IPS-15b (cell line): ENCODE results near the gene SIT1.

Experiments used
- H3K27me3 ChIP-seq: one replicate; pipeline ENCODE4 v1.6.1; 2013; ENCODE audit warnings: low read length; ENCODE audit not compliant: control insufficient read depth, insufficient read depth
- H3K36me3 ChIP-seq: one replicate; pipeline ENCODE4 v1.6.1; 2013; ENCODE audit warnings: low read length; ENCODE audit not compliant: control insufficient read depth, insufficient read depth
- H3K4me1 ChIP-seq: one replicate; pipeline ENCODE4 v1.6.1; 2013; ENCODE audit warnings: mild to moderate bottlenecking, low read length; ENCODE audit not compliant: control insufficient read depth, insufficient read depth
- H3K4me3 ChIP-seq: one replicate; pipeline ENCODE4 v1.5.1; 2013; ENCODE audit warnings: low read depth, low read length
- H3K9ac ChIP-seq: one replicate; pipeline ENCODE4 v1.6.1; 2013; ENCODE audit warnings: low read depth, mild to moderate bottlenecking, low read length
- H3K9me3 ChIP-seq: one replicate; pipeline ENCODE4 v1.6.1; 2013; ENCODE audit warnings: mild to moderate bottlenecking, low read length; ENCODE audit not compliant: control insufficient read depth, insufficient read depth

Gene SIT1

DNA sequence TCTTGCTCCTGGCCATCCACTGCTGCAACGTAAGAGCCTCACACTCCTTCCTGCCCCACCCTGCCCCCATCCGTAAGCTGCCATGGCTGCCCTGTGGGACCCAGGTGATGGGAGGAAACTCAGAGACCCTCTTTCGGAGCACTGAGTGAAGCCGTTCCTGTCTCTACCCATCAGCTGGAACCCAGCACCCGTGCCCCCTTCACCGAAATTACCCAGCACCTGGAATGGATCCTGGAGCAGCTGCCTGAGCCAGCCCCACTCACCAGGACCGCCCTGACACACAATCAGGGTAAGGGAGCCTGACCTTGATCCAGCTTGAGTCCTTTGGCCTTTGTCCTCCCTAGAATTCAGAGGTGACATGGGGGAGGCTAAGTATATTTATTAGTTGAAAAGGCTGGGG, 42.5 kb downstream of the SIT1 start:
- H3K27me3 ChIP-seq: peaks cover 6% of the 10 kb centered on the region
- H3K36me3 ChIP-seq: peaks cover 13% of the 10 kb centered on the region
- no peaks in the 10 kb centered on the region for H3K9me3 ChIP-seq
- H3K4me3 ChIP-seq: no peak overlapping the region
- H3K9ac ChIP-seq: no peak overlapping the region
- H3K4me1 ChIP-seq: peaks cover 2% of the 10 kb centered on the region

DNA sequence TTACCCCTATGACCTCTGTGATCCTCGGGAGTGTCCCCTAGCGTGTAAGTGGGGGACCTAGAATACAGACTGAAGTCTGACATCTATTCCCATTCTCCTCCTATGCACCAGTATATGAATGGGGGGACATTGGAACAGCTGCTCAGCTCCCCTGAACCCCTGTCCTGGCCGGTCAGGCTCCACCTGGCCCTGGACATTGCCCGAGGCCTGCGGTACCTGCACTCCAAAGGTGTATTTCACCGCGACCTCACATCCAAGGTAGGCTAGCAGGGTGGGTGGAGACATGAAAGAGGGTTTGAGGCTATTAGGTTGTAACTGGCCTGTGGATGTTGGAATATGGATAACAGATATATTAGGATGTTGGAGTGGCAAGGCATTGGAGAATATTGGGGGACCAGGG, 44.0 kb downstream of the SIT1 start:
- peaks cover 13% of the 10 kb centered on the region for H3K36me3 ChIP-seq
- H3K4me1 ChIP-seq: peaks cover 2% of the 10 kb centered on the region
- H3K27me3 ChIP-seq: peaks cover 6% of the 10 kb centered on the region
- no peak overlapping the region for H3K9ac ChIP-seq
- no peaks in the 10 kb centered on the region for H3K9me3 ChIP-seq
- no peak overlapping the region for H3K4me3 ChIP-seq

DNA sequence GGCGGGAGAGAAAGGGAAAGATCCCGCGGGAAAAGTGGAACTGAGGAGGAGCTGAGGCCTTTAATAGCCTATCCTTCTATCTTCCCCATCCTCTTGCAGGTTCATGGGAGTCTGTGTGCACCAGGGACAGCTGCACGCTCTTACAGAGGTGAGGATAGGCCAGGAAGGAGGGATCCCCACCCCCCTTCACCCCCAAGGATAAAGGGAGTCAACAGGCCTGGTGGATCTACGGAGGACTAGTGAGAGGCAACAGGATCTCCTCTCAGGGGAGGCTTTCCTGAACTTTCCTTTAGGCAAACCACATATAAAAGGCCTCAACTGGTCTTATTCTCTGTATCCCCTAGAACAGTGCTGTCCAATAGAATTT, 44.6 kb downstream of the SIT1 start:
- peaks cover 6% of the 10 kb centered on the region for H3K27me3 ChIP-seq
- no peak overlapping the region for H3K9ac ChIP-seq
- peaks cover 2% of the 10 kb centered on the region for H3K4me1 ChIP-seq
- peaks cover 13% of the 10 kb centered on the region for H3K36me3 ChIP-seq
- H3K9me3 ChIP-seq: no peaks in the 10 kb centered on the region
- H3K4me3 ChIP-seq: peak overlapping the region; percentile 79

DNA sequence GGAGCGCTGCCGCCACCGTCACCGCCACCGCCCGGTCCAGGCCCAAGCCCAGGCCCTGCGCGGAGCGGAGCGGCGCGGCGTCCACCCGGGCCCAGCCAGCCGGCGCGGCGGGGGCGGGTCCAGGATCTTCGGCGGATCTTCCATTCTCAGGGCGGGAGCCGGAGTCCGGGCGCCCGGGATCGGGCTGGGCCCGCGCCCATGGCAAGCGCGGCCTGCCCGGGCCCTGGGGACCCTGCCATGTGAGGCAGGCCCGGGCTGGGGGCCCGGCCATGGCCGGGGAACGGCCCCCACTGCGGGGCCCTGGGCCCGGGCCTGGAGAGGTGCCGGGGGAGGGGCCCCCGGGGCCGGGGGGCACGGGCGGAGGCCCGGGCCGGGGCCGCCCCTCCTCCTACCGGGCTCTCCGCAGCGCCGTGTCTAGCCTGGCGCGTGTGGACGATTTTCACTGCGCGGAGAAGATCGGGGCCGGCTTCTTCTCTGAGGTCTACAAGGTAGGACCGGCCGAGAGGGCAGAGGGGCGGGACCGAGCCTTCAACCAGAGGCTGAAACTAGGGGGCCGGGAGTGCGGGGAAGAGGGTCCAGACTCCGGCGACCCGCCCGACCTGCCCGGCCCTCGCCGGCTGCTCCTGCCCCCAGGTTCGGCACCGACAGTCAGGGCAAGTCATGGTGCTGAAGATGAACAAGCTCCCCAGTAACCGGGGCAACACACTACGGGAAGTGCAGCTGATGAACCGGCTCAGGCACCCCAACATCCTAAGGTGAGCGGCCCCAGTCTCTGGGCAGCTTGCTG, 45.2 kb downstream of the SIT1 start:
- H3K9ac ChIP-seq: no peak overlapping the region
- peaks cover 6% of the 10 kb centered on the region for H3K27me3 ChIP-seq
- H3K36me3 ChIP-seq: peaks cover 13% of the 10 kb centered on the region
- H3K4me3 ChIP-seq: peak overlapping the region; percentile 79
- peaks cover 2% of the 10 kb centered on the region for H3K4me1 ChIP-seq
- H3K9me3 ChIP-seq: no peaks in the 10 kb centered on the region

DNA sequence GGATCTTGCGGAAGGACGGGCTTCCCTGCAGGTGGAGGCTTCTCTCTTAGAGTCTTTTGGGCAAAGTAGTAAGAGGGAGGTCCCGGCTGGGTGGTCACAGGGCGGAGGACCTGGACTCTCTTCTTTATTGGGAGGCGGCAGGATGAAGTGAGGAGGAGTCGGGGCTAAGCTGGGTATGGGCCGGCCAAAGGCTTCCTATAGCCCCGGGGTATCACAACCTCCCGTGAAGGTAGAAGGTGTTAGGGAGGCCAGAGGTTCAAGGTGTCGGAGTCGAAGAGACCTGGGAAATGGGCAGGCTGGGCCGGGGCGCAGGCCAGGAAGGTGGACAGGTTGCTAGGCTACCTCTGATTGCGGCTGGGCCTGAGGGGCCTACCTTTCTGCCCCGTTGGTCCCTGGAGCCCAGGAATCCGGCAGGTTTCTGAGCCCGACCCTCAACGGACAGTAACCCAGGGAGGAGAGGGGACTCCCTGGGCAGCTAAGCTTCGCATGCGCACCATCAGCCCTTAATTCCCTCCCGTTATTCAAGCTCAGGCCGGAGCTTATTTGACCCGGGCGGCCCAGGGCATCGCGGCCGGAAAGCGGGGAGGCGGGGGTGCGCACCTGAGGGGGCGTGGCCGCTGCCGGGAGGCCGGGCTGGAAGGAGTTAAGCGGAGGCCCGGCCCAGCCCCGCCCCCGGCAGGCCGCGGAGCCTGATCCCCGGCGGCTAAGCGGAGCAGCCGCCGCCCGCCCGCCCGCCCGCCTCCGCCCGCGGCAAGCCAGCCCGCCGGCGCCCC, 46.0 kb downstream of the SIT1 start, which contains the start of gene TESK1:
Gene TESK1, plus strand, starts transcription at position 685 of the 773 bp plus-strand sequence. CDS start 358 bp downstream, outside the sequence.
- peak within 1 kb of the TSS; percentile 96 for H3K4me3 ChIP-seq
- H3K27me3 ChIP-seq: peaks cover 6% of the 10 kb centered on the region
- H3K9me3 ChIP-seq: no peaks in the 10 kb centered on the region
- H3K9ac ChIP-seq: no peak within 1 kb of the TSS
- H3K36me3 ChIP-seq: peaks cover 13% of the 10 kb centered on the region
- peaks cover 6% of the 10 kb centered on the region for H3K4me1 ChIP-seq

DNA sequence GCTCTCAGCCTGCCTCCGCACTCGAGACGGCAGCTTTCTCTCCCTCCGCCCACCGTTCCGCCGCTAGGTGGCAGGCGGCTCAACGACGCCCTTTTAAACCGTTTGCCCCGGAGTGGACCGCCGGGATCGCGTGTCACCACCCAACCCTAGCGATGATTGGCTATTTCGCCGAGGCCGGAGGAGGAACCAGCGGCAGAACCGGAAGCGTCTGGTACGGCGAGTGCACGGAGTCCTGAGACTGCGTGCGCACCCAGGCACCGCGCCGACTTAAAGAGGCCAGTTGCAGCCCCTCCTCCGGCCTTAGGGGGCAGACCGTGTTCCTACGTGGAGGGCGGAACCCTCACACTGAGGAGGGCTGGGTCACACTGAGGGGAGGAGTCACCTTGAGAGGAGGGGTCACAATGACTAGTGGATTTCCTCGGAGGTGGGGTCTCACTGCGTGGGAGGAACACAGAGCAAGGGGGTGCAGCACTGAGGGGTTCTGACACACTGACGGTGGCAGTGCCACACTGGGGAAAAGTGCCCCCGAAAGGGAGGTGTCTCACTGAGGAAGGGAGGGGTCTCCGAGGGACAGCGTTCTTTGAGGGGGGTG, 46.6 kb downstream of the SIT1 start:
- peaks cover 6% of the 10 kb centered on the region for H3K27me3 ChIP-seq
- peaks cover 9% of the 10 kb centered on the region for H3K36me3 ChIP-seq
- peaks cover 11% of the 10 kb centered on the region for H3K4me1 ChIP-seq
- H3K9ac ChIP-seq: no peak overlapping the region
- peak overlapping the region; percentile 96 for H3K4me3 ChIP-seq
- H3K9me3 ChIP-seq: no peaks in the 10 kb centered on the region

DNA sequence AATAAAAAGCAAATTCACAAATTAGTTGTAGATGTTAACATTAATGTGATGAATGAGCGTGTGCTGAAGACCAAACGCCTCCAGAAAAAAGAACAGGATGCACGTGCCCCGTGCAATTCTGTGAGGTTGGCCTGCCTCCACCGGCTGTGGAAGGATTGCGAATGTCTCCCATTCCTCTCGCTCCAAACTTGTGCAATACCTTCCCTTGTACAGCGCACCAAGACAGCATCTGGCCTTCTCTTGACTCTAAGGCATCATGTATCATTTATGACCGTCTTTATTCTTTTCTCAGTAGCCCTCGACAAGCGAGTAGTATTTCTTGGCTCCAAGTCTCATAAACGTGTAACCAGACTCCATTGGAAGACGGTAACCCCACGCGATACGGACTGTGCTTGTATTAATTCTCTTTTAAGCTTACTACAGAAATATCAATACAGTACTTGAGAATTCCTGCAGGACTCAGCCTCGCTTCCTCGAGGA, 47.2 kb downstream of the SIT1 start:
- Histone ChIP-seq H3K4me1 (peaks cover 12% of the 10 kb centered on the region), H3K9me3 (no peaks in the 10 kb centered on the region), H3K9ac (peak overlapping the region; percentile 32), H3K36me3 (peaks cover 6% of the 10 kb centered on the region), H3K4me3 (peak overlapping the region; percentile 60), H3K27me3 (peaks cover 6% of the 10 kb centered on the region)

DNA sequence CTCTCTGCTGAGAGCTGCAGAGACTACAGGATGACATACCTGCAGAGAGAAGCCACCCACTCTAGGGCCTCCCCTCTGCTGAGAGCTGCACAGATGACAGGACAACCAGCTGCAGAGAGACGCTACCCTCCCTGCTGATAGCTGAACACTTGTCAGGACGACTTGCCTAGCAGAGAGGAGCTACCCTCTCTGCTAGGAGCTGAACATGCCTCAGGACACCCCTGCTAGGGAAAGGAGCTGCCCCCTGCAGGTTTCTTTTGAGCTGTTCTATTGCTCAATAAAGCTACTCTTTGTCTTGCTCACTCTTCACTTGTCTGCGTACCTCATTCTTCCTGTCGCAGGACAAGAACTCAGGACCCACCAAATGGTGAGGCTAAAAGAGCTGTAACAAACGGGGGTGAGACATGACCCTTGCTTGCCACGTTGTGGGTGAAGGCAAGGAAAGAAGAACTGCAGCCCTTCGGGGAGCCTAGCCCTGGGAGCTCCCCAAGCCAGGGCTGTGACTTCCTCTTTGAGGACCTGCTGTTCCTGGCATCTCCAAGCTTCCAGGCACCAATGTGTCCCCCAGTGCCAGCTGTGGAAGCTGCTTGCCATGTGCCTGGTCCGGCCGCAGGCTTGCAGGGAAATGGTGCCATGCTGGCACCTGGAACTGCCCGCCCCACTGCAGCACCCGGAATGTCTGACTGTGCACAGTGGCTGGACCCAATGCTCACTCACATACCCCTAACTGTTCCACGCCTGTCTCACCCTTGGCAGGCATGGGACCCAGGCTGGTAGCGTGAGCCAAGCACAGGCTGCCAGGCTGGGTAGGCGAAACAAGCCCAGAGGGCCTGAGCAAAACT, 50.7 kb downstream of the SIT1 start:
- Histone ChIP-seq H3K4me3 (no peak overlapping the region), H3K9ac (no peak overlapping the region), H3K36me3 (no peaks in the 10 kb centered on the region), H3K9me3 (no peaks in the 10 kb centered on the region), H3K4me1 (peaks cover 10% of the 10 kb centered on the region), H3K27me3 (no peaks in the 10 kb centered on the region)
